ENCODE results near the gene TMEM161A.

The TMEM161A gene

GRCh38 chr19:19101540-19101939, 36.7 kb downstream of the TMEM161A start:
- H3K4me3 ChIP-seq (ENCODE audit: low read length): no peak overlapping the region
- TF ChIP-seq CTCF (IDR thresholded peaks at IDR 0.05; ENCODE audit: insufficient read depth, low read depth, low read length, missing control alignments): no peak
- no peak for DNase-seq (ENCODE audit: low read depth)

GRCh38 chr19:19098703-19099632, 39.3 kb downstream of the TMEM161A start:
- DNase-seq (ENCODE audit: low read depth): no peak
- H3K4me3 ChIP-seq (ENCODE audit: low read length): no peak overlapping the region
- no peak for TF ChIP-seq CTCF (IDR thresholded peaks at IDR 0.05; ENCODE audit: insufficient read depth, low read depth, low read length, missing control alignments)

- DNase-seq (ENCODE audit: low read depth): peak; percentile 10
- no peak overlapping the region for H3K4me3 ChIP-seq (ENCODE audit: low read length)
- TF ChIP-seq CTCF (IDR thresholded peaks at IDR 0.05; ENCODE audit: insufficient read depth, low read depth, low read length, missing control alignments): no peak
Observed at GRCh38 chr19:19098084-19098702, 40.1 kb downstream of the TMEM161A start.

- TF ChIP-seq CTCF (IDR thresholded peaks at IDR 0.05; ENCODE audit: insufficient read depth, low read depth, low read length, missing control alignments): no peak
- DNase-seq (ENCODE audit: low read depth): no peak
- H3K4me3 ChIP-seq (ENCODE audit: low read length): no peak overlapping the region
Observed at GRCh38 chr19:19096641-19097627, 41.3 kb downstream of the TMEM161A start.

- H3K4me3 ChIP-seq (ENCODE audit: low read length): no peak overlapping the region
- no peak for DNase-seq (ENCODE audit: low read depth)
- no peak for TF ChIP-seq CTCF (IDR thresholded peaks at IDR 0.05; ENCODE audit: insufficient read depth, low read depth, low read length, missing control alignments)
Observed at GRCh38 chr19:19095691-19096090, 42.6 kb downstream of the TMEM161A start.

GRCh38 chr19:19094513-19094912, 43.8 kb downstream of the TMEM161A start:
- no peak for DNase-seq (ENCODE audit: low read depth)
- no peak for TF ChIP-seq CTCF (IDR thresholded peaks at IDR 0.05; ENCODE audit: insufficient read depth, low read depth, low read length, missing control alignments)
- H3K4me3 ChIP-seq (ENCODE audit: low read length): no peak overlapping the region
